GM13977 (cell line): ENCODE results near the gene TLN1.

Experiments used
- DNase-seq: peaks from one replicate; pipeline ENCODE4 v3.0.0; 2012; ENCODE audit warnings: low spot score
- CTCF ChIP-seq: IDR thresholded peaks from 2 replicates; pipeline ENCODE4 v1.5.1; 2012; ENCODE audit warnings: mild to moderate bottlenecking, control low read depth; ENCODE audit not compliant: insufficient read depth; ENCODE audit errors: extremely low read depth, missing control alignments
- in situ Hi-C: fragments of 300-500 bp; cut with MboI; formaldehyde crosslinking; loops from one replicate; pipeline ENCODE4 v1.12.0; 2022; ENCODE audit warnings: low sequenced_read_pairs, low pct_unique_long_range_greater_than_20kb, mixed read lengths, inconsistent platforms; ENCODE audit not compliant: unreplicated experiment

Gene TLN1

GRCh38 chr9:35685506-35685905 is 46.5 kb downstream of the TLN1 start:
- TF ChIP-seq CTCF = no peak
- no peak for DNase-seq
- in situ Hi-C loops = no loop called here

- in situ Hi-C loops = no loop called here
- no peak for TF ChIP-seq CTCF
These were observed 47.1 kb downstream of the TLN1 start for GRCh38 chr9:35684921-35685320.

GRCh38 chr9:35683323-35683722 is 48.7 kb downstream of the TLN1 start:
- in situ Hi-C loops = no loop called here
- DNase-seq = no peak
- TF ChIP-seq CTCF = no peak

More at GRCh38 chr9:35684921-35685320, 47.1 kb downstream of the TLN1 start:
- DNase-seq = no peak

GRCh38 chr9:35682520-35683315 is 49.3 kb downstream of the TLN1 start:
- no peak for DNase-seq
- no peak for TF ChIP-seq CTCF
- in situ Hi-C loops = no loop called here

GRCh38 chr9:35682051-35682450 is 49.9 kb downstream of the TLN1 start:
- DNase-seq = no peak
- in situ Hi-C loops = no loop called here
- no peak for TF ChIP-seq CTCF

GRCh38 chr9:35681341-35682002 is 50.5 kb downstream of the TLN1 start:
- in situ Hi-C loops = no loop called here
- TF ChIP-seq CTCF = no peak
- DNase-seq = no peak
